ENCODE data around the gene TRPC6. TPM values are rescaled to one million over a fixed set of nuclear protein-coding genes. Genes with fewer than 3 reads are reported as not detected.
"Not testable (repeated sequence)": the region's sequence is repeated elsewhere in the genome, so short reads cannot be mapped to it uniquely, and the experiment has no call there.

Gene TRPC6
- total RNA-seq, 2 experiments from 2014 or later, result not detected

- CTCF ChIA-PET, result no interaction called here
- no peaks in the 10 kb centered on the region for H3K27me3 Mint-ChIP-seq (ENCODE audit: low read depth)
These were observed 139.6 kb downstream of the TRPC6 start for GRCh38 chr11:101444164-101444563.

DNA sequence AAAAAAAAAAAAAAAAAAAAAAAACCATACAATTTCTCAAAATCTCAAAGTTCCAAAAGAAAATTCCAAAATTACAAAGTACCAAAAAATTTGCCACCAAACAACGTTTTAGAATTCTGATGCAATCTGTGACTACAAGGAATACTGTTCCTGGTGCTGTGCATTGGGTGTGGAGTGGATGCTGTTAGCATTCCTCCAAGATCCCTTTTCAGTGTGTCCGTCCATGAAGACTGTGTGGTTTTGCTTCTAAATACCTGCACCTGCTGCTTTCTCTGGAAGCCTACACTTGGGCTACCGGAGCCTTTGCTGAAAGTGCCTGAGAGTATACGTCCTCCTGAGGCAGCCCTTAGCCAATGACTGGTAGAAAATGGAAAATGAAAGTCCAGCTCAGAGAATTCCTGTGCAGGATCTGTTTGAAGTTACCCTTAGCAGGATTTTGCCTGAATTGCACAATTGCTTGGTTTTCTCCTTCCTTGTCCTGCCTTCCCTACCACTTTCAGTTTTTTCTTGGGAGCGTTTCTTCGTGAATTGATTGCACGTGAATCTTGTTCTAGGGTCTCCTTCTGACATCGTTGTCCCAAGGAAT is 140.8 kb downstream of the TRPC6 start:
- Mint-ChIP-seq H3K27ac (no peak overlapping the region), H3K4me3 (no peak overlapping the region), H3K9me3 (peaks cover 3% of the 10 kb centered on the region), H3K27me3 (ENCODE audit: low read depth) (no peaks in the 10 kb centered on the region), H3K36me3 (ENCODE audit: low read depth) (no peaks in the 10 kb centered on the region), H3K4me1 (ENCODE audit: low read depth) (no peaks in the 10 kb centered on the region)
- CTCF ChIA-PET, result no interaction called here
- no peak for DNase-seq
- intact Hi-C loops (cut with micrococcal nuclease), result no loop called here

More at GRCh38 chr11:101444164-101444563, 139.6 kb downstream of the TRPC6 start:
- intact Hi-C loops (cut with micrococcal nuclease), result no loop called here
- Mint-ChIP-seq H3K27ac (no peak overlapping the region), H3K4me1 (ENCODE audit: low read depth) (no peaks in the 10 kb centered on the region), H3K36me3 (ENCODE audit: low read depth) (no peaks in the 10 kb centered on the region), H3K4me3 (no peak overlapping the region), H3K9me3 (peaks cover under 1% of the 10 kb centered on the region)
- DNase-seq, result no peak

GRCh38 chr11:101442171-101442570 is 141.6 kb downstream of the TRPC6 start:
- Mint-ChIP-seq H3K9me3 (peaks cover 3% of the 10 kb centered on the region), H3K27ac (no peak overlapping the region), H3K4me3 (no peak overlapping the region), H3K36me3 (ENCODE audit: low read depth) (no peaks in the 10 kb centered on the region), H3K27me3 (ENCODE audit: low read depth) (no peaks in the 10 kb centered on the region), H3K4me1 (ENCODE audit: low read depth) (no peaks in the 10 kb centered on the region)
- no peak for DNase-seq
- intact Hi-C loops (cut with micrococcal nuclease), result no loop called here
- CTCF ChIA-PET, result no interaction called here

DNA sequence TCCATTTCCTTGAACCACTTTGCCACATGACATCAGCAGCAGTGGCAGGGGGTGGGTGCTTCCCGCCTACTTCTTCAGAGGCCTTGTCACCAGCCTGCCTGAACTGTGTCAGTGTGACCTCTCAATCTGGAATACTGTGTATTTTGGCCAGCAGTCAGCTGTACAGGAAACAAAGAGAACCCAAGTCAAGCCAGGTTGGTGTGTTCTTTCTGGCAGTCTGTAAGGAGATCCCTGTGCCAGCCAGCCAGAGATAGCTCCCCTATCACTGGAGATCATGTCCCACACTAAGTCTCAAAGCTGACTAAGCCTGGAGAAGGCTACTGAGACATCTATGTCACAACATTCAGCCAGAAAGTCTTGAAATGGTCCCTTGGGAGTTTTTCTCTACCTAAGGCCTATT is 142.1 kb downstream of the TRPC6 start:
- intact Hi-C loops (cut with micrococcal nuclease), result no loop called here
- CTCF ChIA-PET, result no interaction called here

DNA sequence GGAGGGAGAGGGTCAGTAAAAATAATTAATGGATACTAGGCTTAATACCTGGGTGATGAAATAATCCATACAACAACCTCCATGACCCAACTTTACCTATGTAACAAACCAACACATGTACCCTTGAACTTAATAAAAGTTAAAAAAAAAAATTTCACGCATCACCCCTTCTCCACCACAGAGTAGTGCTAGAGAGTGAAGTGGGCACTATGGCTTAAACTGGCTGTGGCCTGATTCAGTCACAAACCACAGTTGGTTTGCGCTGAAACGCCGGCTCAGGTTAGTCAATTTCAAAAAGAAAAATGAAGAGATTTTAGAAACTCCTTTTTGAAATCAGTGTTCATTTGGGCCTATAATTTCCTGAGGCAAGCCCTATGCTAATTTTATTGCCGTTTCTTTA is 144.3 kb downstream of the TRPC6 start:
- H3K4me3 Mint-ChIP-seq, result no peak overlapping the region
- CTCF ChIA-PET, result interaction anchor here (0.6 kb wide), 1 partner anchor 849 kb away, joined by 3 read pairs; no protein-coding TSS in a partner anchor
- H3K4me1 Mint-ChIP-seq (ENCODE audit: low read depth), result no peaks in the 10 kb centered on the region
- no peak overlapping the region for H3K27ac Mint-ChIP-seq
- H3K9me3 Mint-ChIP-seq, result peaks cover 3% of the 10 kb centered on the region
- H3K27me3 Mint-ChIP-seq (ENCODE audit: low read depth), result no peaks in the 10 kb centered on the region
- intact Hi-C loops (cut with micrococcal nuclease), result loop anchor here (5.0 kb wide), 1 partner anchor 862 kb away; no protein-coding TSS in a partner anchor
- DNase-seq, result no peak
- no peaks in the 10 kb centered on the region for H3K36me3 Mint-ChIP-seq (ENCODE audit: low read depth)

More for the DNA sequence above, 142.1 kb downstream of the TRPC6 start:
- Mint-ChIP-seq H3K27me3 (ENCODE audit: low read depth) (no peaks in the 10 kb centered on the region), H3K4me3 (no peak overlapping the region), H3K4me1 (ENCODE audit: low read depth) (no peaks in the 10 kb centered on the region), H3K36me3 (ENCODE audit: low read depth) (no peaks in the 10 kb centered on the region), H3K27ac (no peak overlapping the region), H3K9me3 (peaks cover 3% of the 10 kb centered on the region)
- DNase-seq, result no peak

DNA sequence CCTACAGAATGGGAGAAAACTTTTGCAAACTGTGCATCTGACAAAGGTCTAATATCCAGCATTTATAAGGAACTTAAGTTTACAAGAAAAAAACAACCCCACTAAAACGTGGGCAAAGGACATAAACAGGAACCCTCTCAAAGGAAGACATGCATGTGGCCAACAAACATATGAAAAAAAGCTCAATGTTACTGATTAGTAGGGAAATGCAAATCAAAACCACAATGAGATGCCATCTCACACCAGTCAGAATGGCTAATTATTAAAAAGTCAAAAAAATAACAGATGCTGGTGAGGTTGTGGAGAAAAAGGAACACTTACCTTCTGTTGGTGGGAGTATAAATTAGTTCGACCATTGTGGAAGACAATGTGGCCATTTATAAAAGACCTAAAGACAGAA is 145.1 kb downstream of the TRPC6 start:
- H3K4me3 Mint-ChIP-seq; H3K27ac Mint-ChIP-seq; CTCF ChIA-PET; DNase-seq; H3K27me3 Mint-ChIP-seq (ENCODE audit: low read depth); H3K9me3 Mint-ChIP-seq; H3K36me3 Mint-ChIP-seq (ENCODE audit: low read depth); H3K4me1 Mint-ChIP-seq (ENCODE audit: low read depth): not testable (repeated sequence)
- intact Hi-C loops (cut with micrococcal nuclease), result loop anchor here (5.0 kb wide), 1 partner anchor 861 kb away; no protein-coding TSS in a partner anchor

DNA sequence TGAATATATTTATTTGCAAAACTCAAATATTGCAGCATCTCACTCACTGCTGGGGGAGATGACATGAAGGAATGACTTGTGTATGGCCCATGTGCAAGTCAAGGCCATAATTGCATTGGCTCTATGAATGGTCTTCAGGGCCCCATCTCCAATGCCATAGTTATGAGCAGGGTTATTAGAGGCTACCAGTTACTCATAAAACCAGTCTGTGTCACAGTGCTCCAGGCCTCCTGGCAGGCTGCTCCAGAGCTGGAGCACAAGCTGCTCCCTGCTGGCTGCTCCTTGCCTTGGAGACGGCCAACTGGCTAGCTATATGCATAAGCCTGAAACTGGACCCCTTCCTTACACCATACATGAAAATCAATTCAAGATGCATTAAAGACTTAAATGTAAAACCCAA is 145.7 kb downstream of the TRPC6 start:
- no peak overlapping the region for H3K27ac Mint-ChIP-seq
- peaks cover 3% of the 10 kb centered on the region for H3K9me3 Mint-ChIP-seq
- intact Hi-C loops (cut with micrococcal nuclease), result loop anchor here (5.0 kb wide), 1 partner anchor 861 kb away; no protein-coding TSS in a partner anchor
- CTCF ChIA-PET, result no interaction called here
- H3K4me1 Mint-ChIP-seq (ENCODE audit: low read depth), result no peaks in the 10 kb centered on the region
- H3K36me3 Mint-ChIP-seq (ENCODE audit: low read depth), result no peaks in the 10 kb centered on the region
- DNase-seq, result no peak
- H3K27me3 Mint-ChIP-seq (ENCODE audit: low read depth), result no peaks in the 10 kb centered on the region
- H3K4me3 Mint-ChIP-seq, result no peak overlapping the region

DNA sequence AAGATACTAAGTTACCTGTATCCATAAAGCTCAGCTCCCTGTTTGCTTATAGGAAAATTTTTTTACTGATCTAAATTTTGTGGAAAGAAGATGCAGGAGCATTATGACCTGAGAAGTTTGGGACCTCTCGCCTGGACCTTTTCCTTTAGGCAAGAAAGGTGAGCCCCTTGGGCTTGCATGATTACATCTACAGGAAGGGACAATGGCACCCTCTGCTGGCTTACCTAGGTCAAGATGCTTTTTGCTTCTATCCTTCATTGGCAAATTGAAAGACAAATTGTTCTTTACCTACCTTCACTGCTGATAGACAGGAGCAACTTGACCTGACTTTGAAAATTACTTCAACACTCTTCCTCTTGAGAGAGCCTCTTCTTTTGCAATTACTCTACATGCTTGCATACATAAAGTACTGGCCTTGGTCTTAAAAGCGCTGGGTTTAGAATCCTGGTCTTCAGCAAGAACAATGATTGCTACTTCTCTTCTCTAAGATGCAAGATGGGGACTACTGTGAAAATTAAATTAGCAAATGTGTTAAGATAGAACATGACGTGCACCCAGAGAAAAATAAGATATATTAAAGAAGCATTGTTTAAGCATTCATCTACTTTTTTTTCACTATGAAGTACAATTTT is 147.2 kb downstream of the TRPC6 start:
- no peak overlapping the region for H3K4me3 Mint-ChIP-seq
- intact Hi-C loops (cut with micrococcal nuclease), result loop anchor here (5.0 kb wide), 1 partner anchor 859 kb away; no protein-coding TSS in a partner anchor
- peak; percentile 31 for DNase-seq

DNA sequence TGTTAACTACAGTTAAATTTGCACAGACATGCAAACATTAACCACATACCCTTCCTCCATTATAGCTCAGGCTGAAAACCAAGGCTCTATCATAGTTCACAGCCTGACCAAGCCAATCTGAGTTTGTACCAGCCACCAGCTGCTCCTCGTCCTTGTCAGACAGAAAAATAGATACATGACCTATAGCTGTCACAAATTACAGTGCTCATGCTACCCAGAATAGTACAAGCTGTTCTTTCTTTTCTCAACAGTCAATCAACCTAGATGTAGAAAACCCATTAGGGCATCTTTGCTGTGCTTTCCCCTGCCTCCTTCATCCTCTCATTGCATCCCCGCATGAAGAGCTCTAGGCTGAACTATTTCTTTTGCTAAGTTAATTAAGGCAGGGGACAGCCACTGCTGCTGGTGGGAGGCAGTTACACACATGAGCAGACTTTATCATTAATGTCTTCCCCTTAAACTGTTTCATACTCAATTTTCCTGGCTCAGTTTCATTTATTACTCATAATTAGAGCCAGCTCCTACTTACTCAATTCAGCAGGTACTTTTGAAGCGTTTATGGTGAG is 148.3 kb downstream of the TRPC6 start:
- H3K4me1 Mint-ChIP-seq (ENCODE audit: low read depth), result no peaks in the 10 kb centered on the region
- CTCF ChIA-PET, result no interaction called here
- H3K36me3 Mint-ChIP-seq (ENCODE audit: low read depth), result no peaks in the 10 kb centered on the region
- no peak overlapping the region for H3K4me3 Mint-ChIP-seq
- intact Hi-C loops (cut with micrococcal nuclease), result loop anchor here (5.0 kb wide), 1 partner anchor 858 kb away; no protein-coding TSS in a partner anchor
- no peak overlapping the region for H3K27ac Mint-ChIP-seq
- H3K9me3 Mint-ChIP-seq, result peaks cover 11% of the 10 kb centered on the region
- DNase-seq, result no peak
- H3K27me3 Mint-ChIP-seq (ENCODE audit: low read depth), result no peaks in the 10 kb centered on the region

More for the DNA sequence above, 147.2 kb downstream of the TRPC6 start:
- Mint-ChIP-seq H3K9me3 (peaks cover 8% of the 10 kb centered on the region), H3K27ac (no peak overlapping the region), H3K27me3 (ENCODE audit: low read depth) (no peaks in the 10 kb centered on the region), H3K4me1 (ENCODE audit: low read depth) (no peaks in the 10 kb centered on the region), H3K36me3 (ENCODE audit: low read depth) (no peaks in the 10 kb centered on the region)
- CTCF ChIA-PET, result no interaction called here

DNA sequence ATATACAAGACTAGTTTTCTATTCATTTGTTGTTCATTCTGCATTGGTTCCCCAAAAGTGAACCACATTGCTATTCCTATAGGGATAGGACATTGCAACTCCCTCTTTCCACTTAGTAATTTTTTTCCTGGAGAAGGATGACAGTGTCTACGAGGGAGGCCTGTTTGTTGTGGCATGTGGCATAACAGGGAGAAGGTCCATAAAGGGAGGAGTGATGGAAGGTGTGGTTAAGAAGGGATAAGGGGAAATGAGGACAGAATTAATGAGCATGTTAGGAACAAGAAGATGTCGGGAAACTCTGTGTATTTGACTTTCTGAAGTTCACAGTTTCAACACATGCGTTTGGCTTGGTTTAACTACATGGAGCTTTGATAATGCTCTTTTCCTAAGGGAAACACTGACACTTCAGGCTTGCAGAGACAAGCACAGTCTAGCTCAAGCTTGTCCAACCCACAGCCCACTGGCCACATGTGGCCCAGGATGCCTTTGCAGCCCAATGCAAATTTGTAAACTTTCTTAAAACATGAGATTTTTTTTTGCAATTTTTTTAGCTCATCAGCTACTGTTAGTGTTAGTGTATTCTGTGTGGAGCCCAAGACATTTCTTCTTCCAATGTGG is 149.7 kb downstream of the TRPC6 start:
- Mint-ChIP-seq H3K36me3 (ENCODE audit: low read depth) (no peaks in the 10 kb centered on the region), H3K27ac (no peak overlapping the region), H3K4me1 (ENCODE audit: low read depth) (no peaks in the 10 kb centered on the region), H3K9me3 (peaks cover 12% of the 10 kb centered on the region), H3K27me3 (ENCODE audit: low read depth) (no peaks in the 10 kb centered on the region), H3K4me3 (no peak overlapping the region)
- intact Hi-C loops (cut with micrococcal nuclease), result no loop called here
- no peak for DNase-seq
- CTCF ChIA-PET, result no interaction called here

- intact Hi-C loops (cut with micrococcal nuclease), result no loop called here
- H3K4me3 Mint-ChIP-seq, result no peak overlapping the region
- peaks cover 4% of the 10 kb centered on the region for H3K36me3 Mint-ChIP-seq (ENCODE audit: low read depth)
- no peak for DNase-seq
- CTCF ChIA-PET, result no interaction called here
- peaks cover 20% of the 10 kb centered on the region for H3K9me3 Mint-ChIP-seq
- no peak overlapping the region for H3K27ac Mint-ChIP-seq
- no peaks in the 10 kb centered on the region for H3K27me3 Mint-ChIP-seq (ENCODE audit: low read depth)
- no peaks in the 10 kb centered on the region for H3K4me1 Mint-ChIP-seq (ENCODE audit: low read depth)
These were observed 150.7 kb downstream of the TRPC6 start for GRCh38 chr11:101433151-101433550.

DNA sequence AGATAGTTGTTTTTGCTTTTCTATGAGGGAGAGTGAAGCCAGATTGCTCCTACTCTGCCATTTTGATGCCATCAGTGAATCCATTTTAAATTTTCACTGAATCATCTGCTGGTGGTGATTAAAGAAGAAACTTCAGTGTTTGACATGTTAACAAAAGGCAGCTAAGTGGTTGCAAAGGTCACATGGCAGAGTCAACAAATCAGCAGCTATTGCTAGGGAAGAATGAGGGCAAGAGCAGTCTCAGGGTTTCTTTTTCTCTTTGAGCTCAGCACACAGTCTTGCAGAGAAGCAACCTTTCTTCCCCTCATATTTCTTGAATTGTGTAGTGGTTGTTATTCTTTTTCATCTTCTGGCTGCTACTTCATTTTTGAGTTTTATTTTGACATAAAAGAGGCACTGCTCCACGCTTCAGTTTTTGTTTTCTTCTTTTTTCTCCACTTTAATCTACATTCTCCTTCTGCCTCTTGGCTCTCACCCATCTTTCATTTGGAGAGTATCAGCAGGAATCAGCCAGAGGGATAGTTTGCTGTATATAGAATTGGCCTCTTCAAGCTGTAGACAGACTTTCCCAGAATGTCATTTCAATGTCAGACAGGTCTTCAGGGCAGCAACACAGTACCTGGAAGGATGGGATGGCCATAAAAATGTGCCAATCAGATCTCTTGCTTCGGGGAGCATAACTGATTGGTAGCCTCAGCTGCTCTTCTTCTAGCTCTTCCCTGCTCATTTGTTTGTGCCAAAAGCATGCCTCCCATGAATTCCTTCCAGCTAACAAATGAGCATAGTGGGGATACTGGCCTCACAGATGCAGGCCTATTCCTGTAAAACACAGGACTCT is 153.9 kb downstream of the TRPC6 start:
- Mint-ChIP-seq H3K27me3 (ENCODE audit: low read depth) (no peaks in the 10 kb centered on the region), H3K36me3 (ENCODE audit: low read depth) (peaks cover 4% of the 10 kb centered on the region), H3K27ac (no peak overlapping the region), H3K4me1 (ENCODE audit: low read depth) (no peaks in the 10 kb centered on the region), H3K4me3 (no peak overlapping the region), H3K9me3 (peaks cover 26% of the 10 kb centered on the region)
- no peak for DNase-seq
- intact Hi-C loops (cut with micrococcal nuclease), result no loop called here
- CTCF ChIA-PET, result no interaction called here
